ENCODE measurements around the gene S1PR5.
"Not testable (repeated sequence)": the region's sequence is repeated elsewhere in the genome, so short reads cannot be mapped to it uniquely, and the experiment has no call there.

S1PR5 gene

GRCh38 chr19:10552510-10553053 is 35.3 kb upstream of the S1PR5 start:
- H3K4me3 ChIP-seq (ENCODE audit: low read length), result no peak overlapping the region
- no peak for TF ChIP-seq CTCF (conservative IDR thresholded peaks at IDR 0.05; ENCODE audit: low read length)
- no peak for DNase-seq (ENCODE audit: low read depth)

- DNase-seq (ENCODE audit: low read depth), result peak; percentile 41
- peak; percentile 34 for TF ChIP-seq CTCF (conservative IDR thresholded peaks at IDR 0.05; ENCODE audit: low read length)
- H3K4me3 ChIP-seq (ENCODE audit: low read length), result no peak overlapping the region
These were observed 34.6 kb upstream of the S1PR5 start for GRCh38 chr19:10551698-10552301.

- not testable (repeated sequence) for DNase-seq (ENCODE audit: low read depth); H3K4me3 ChIP-seq (ENCODE audit: low read length)
These were observed 33.8 kb upstream of the S1PR5 start for GRCh38 chr19:10551006-10551405.

- no peak overlapping the region for H3K4me3 ChIP-seq (ENCODE audit: low read length)
- no peak for DNase-seq (ENCODE audit: low read depth)
- TF ChIP-seq CTCF (conservative IDR thresholded peaks at IDR 0.05; ENCODE audit: low read length), result no peak
These were observed 33.1 kb upstream of the S1PR5 start for GRCh38 chr19:10550336-10550735.

GRCh38 chr19:10549733-10550132 is 32.5 kb upstream of the S1PR5 start:
- DNase-seq (ENCODE audit: low read depth), result no peak
- no peak for TF ChIP-seq CTCF (conservative IDR thresholded peaks at IDR 0.05; ENCODE audit: low read length)

GRCh38 chr19:10548746-10549276 is 31.6 kb upstream of the S1PR5 start:
- no peak overlapping the region for H3K4me3 ChIP-seq (ENCODE audit: low read length)
- no peak for DNase-seq (ENCODE audit: low read depth)
- no peak for TF ChIP-seq CTCF (conservative IDR thresholded peaks at IDR 0.05; ENCODE audit: low read length)

More at GRCh38 chr19:10549733-10550132, 32.5 kb upstream of the S1PR5 start:
- H3K4me3 ChIP-seq (ENCODE audit: low read length), result no peak overlapping the region

GRCh38 chr19:10546817-10547216 is 29.6 kb upstream of the S1PR5 start:
- TF ChIP-seq CTCF (conservative IDR thresholded peaks at IDR 0.05; ENCODE audit: low read length), result no peak
- H3K4me3 ChIP-seq (ENCODE audit: low read length), result no peak overlapping the region
- no peak for DNase-seq (ENCODE audit: low read depth)
